Fibroblast of lung (primary cell): ENCODE measurements around the gene CX3CR1. TPM values are rescaled to one million over a fixed set of nuclear protein-coding genes. Genes with fewer than 3 reads are reported as not detected.

Experiments
- DNase-seq, 2 donors: peaks; one replicate each; pipeline versions ENCODE4 v3.0.0 to v3.0.0-alpha.2; 2010; ENCODE audit warnings: low read depth in 2 of 2
- H2AFZ ChIP-seq: 2 replicates; pipeline ENCODE4 v1.5.1; 2012; ENCODE audit warnings: low read length, control low read depth, inconsistent platforms
- H3K27ac ChIP-seq: 2 replicates; pipeline ENCODE4 v1.5.1; 2011; ENCODE audit warnings: low read length, control low read depth; ENCODE audit not compliant: insufficient read depth
- H3K27me3 ChIP-seq: 2 replicates; pipeline ENCODE4 v1.5.1; 2011; ENCODE audit warnings: mild to moderate bottlenecking, low read length; ENCODE audit not compliant: control insufficient read depth, insufficient read depth
- H3K36me3 ChIP-seq: 2 replicates; pipeline ENCODE4 v1.5.1; 2011; ENCODE audit warnings: low read length; ENCODE audit not compliant: control insufficient read depth, insufficient read depth
- H3K4me1 ChIP-seq: 2 replicates; pipeline ENCODE4 v1.5.1; 2011; ENCODE audit warnings: low read length; ENCODE audit not compliant: control insufficient read depth, insufficient read depth; ENCODE audit errors: extremely low read depth
- H3K4me2 ChIP-seq: 2 replicates; pipeline ENCODE4 v1.5.1; 2011; ENCODE audit warnings: low read length, control low read depth; ENCODE audit not compliant: insufficient read depth; ENCODE audit errors: extremely low read depth
- H3K4me3 ChIP-seq, 4 experiments: fragments of 200-600 bp in 1 of 4; sonication (generic) in 1 of 4; replicated peaks in 1 of 4; 2 replicates each; pipeline ENCODE4 v1.5.1; 2011 to 2016; ENCODE audit warnings: low read length in 4 of 4, low read depth in 3 of 4, mild to moderate bottlenecking in 3 of 4, control low read depth in 2 of 4, inconsistent platforms in 1 of 4, mixed read lengths in 1 of 4; ENCODE audit not compliant: insufficient read depth in 1 of 4; ENCODE audit errors: control extremely low read depth in 1 of 4
- H3K79me2 ChIP-seq: 2 replicates; pipeline ENCODE4 v1.5.1; 2012; ENCODE audit warnings: mild to moderate bottlenecking, low read length, inconsistent platforms; ENCODE audit not compliant: control insufficient read depth, insufficient read depth
- H3K9ac ChIP-seq: 2 replicates; pipeline ENCODE4 v1.5.1; 2011; ENCODE audit warnings: mild to moderate bottlenecking, low read length, control low read depth; ENCODE audit not compliant: insufficient read depth
- H3K9me3 ChIP-seq: 2 replicates; pipeline ENCODE4 v1.5.1; 2012; ENCODE audit warnings: low read depth, low read length; ENCODE audit not compliant: control insufficient read depth, insufficient read depth
- H4K20me1 ChIP-seq: 2 replicates; pipeline ENCODE4 v1.5.1; 2011; ENCODE audit warnings: low read length; ENCODE audit not compliant: control insufficient read depth, insufficient read depth; ENCODE audit errors: extremely low read depth
- EZH2 ChIP-seq: IDR thresholded peaks from 2 replicates; pipeline ENCODE4 v1.5.1; 2012; ENCODE audit warnings: low read length, control low read depth, mild to moderate bottlenecking; ENCODE audit errors: missing control alignments
- polyA plus RNA-seq, 2 donors: library from polyadenylated mRNA; depleted of rRNA in 1 of 2; stranded (reverse) in 1 of 2; unstranded in 1 of 2; fragments of >200 nt; gene quantifications; 2 replicates each; pipeline ENCODE4 v1.2.1, GENCODE V29; 2011 to 2012; ENCODE audit warnings: missing spikeins in 1 of 2
- total RNA-seq: library from RNA; depleted of rRNA; stranded (reverse); fragments of >200 nt; gene quantifications from 2 replicates; pipeline ENCODE4 v1.2.1, GENCODE V29; 2014
- TF ChIP-seq, protein P1 (sequence below), 2 donors: IDR thresholded peaks in 1 of 2; conservative IDR thresholded peaks in 1 of 2; 1 replicate in 1 of 2; 2 replicates in 1 of 2; pipeline ENCODE4 v1.5.1; 2011 to 2012; ENCODE audit warnings: low read length in 2 of 2, control low read depth in 1 of 2, inconsistent platforms in 1 of 2, low read depth in 1 of 2, mild to moderate bottlenecking in 1 of 2

Gene CX3CR1
- total and polyA plus RNA-seq, 2 donors (not counting 1 experiment from before 2014, with no cell fraction given) = under 0.01 TPM; not detected in 1

- Histone ChIP-seq H3K27ac (no peak overlapping the region), H3K4me3 (no peak overlapping the region), H3K4me1 (no peaks in the 10 kb centered on the region), H3K9ac (no peak overlapping the region), H3K36me3 (no peaks in the 10 kb centered on the region), H3K4me2 (no peak overlapping the region), H3K27me3 (peaks cover 4% of the 10 kb centered on the region), H2AFZ (no peak overlapping the region), H3K79me2 (no peaks in the 10 kb centered on the region), H4K20me1 (no peaks in the 10 kb centered on the region), H3K9me3 (no peaks in the 10 kb centered on the region)
- DNase-seq = no peak
- TF ChIP-seq EZH2 = no peak
- TF ChIP-seq, protein P1, sequence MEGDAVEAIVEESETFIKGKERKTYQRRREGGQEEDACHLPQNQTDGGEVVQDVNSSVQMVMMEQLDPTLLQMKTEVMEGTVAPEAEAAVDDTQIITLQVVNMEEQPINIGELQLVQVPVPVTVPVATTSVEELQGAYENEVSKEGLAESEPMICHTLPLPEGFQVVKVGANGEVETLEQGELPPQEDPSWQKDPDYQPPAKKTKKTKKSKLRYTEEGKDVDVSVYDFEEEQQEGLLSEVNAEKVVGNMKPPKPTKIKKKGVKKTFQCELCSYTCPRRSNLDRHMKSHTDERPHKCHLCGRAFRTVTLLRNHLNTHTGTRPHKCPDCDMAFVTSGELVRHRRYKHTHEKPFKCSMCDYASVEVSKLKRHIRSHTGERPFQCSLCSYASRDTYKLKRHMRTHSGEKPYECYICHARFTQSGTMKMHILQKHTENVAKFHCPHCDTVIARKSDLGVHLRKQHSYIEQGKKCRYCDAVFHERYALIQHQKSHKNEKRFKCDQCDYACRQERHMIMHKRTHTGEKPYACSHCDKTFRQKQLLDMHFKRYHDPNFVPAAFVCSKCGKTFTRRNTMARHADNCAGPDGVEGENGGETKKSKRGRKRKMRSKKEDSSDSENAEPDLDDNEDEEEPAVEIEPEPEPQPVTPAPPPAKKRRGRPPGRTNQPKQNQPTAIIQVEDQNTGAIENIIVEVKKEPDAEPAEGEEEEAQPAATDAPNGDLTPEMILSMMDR (conservative IDR thresholded peaks at IDR 0.05 in 1 of 2, IDR thresholded peaks at IDR 0.05 in 1 of 2; ENCODE audit: low read depth in 1 of 2, low read length in 2 of 2) = no peak
Observed at GRCh38 chr3:39234651-39235050, 45.2 kb downstream of the CX3CR1 start.

DNA sequence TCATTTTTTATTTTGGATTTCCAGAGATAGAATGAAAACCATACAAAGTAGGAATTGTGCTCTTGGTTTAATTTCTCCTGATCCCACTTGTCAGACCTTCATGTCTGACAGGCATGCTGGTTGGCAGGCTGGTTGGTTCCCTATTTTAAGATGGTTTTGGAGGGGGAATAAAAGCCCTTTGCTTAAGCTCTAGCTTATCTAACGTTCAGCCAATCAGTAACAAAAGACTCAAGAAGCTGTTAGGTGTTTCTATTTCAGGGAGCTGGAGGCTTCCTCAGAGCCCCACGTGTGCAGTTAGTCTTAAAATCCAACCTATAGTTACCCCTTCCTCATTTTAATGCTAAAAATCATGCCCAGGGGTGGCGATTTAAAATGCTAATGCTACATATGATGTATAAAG is 47.0 kb downstream of the CX3CR1 start:
- no peaks in the 10 kb centered on the region for H3K36me3 ChIP-seq

GRCh38 chr3:39230453-39230852 is 49.4 kb downstream of the CX3CR1 start:
- Histone ChIP-seq H3K36me3 (no peaks in the 10 kb centered on the region), H3K4me2 (no peak overlapping the region), H3K79me2 (no peaks in the 10 kb centered on the region), H2AFZ (no peak overlapping the region), H3K4me3 (no peak overlapping the region), H4K20me1 (no peaks in the 10 kb centered on the region), H3K27me3 (no peaks in the 10 kb centered on the region), H3K4me1 (no peaks in the 10 kb centered on the region), H3K27ac (no peak overlapping the region), H3K9me3 (no peaks in the 10 kb centered on the region), H3K9ac (no peak overlapping the region)
- TF ChIP-seq EZH2 = no peak
- TF ChIP-seq, protein P1 (conservative IDR thresholded peaks at IDR 0.05 in 1 of 2, IDR thresholded peaks at IDR 0.05 in 1 of 2; ENCODE audit: low read depth in 1 of 2, low read length in 2 of 2) = no peak
- no peak for DNase-seq

More for the DNA sequence above, 47.0 kb downstream of the CX3CR1 start:
- no peak for DNase-seq
- Histone ChIP-seq H3K4me2 (no peak overlapping the region), H3K4me1 (no peaks in the 10 kb centered on the region), H2AFZ (no peak overlapping the region), H3K9ac (no peak overlapping the region), H3K79me2 (no peaks in the 10 kb centered on the region), H3K27me3 (no peaks in the 10 kb centered on the region), H3K27ac (no peak overlapping the region), H4K20me1 (no peaks in the 10 kb centered on the region), H3K4me3 (no peak overlapping the region), H3K9me3 (no peaks in the 10 kb centered on the region)
- TF ChIP-seq, protein P1 (conservative IDR thresholded peaks at IDR 0.05 in 1 of 2, IDR thresholded peaks at IDR 0.05 in 1 of 2; ENCODE audit: low read depth in 1 of 2, low read length in 2 of 2) = no peak
- no peak for TF ChIP-seq EZH2
